Measurements from ENCODE around the gene TAOK1.

TAOK1 gene

GRCh38 chr17:29358416-29358815 is 31.7 kb upstream of the TAOK1 start:
- ChIA-PET CTCF (interaction anchor here (1.5 kb wide), 1 partner anchor 12 kb away, joined by 5 read pairs; no protein-coding TSS in a partner anchor), POLR2A (no interaction called here)
- DNase-seq (ENCODE audit: low read depth, low spot score): no peak
- H3K4me3 ChIP-seq (ENCODE audit: low read depth, low read length): no peak overlapping the region
- TF ChIP-seq CTCF (IDR thresholded peaks at IDR 0.05; ENCODE audit: insufficient read depth, low read length, missing control alignments): no peak

GRCh38 chr17:29359777-29360176 is 30.4 kb upstream of the TAOK1 start:
- POLR2A ChIA-PET: no interaction called here
- DNase-seq (ENCODE audit: low read depth, low spot score): no peak
- no peak overlapping the region for H3K4me3 ChIP-seq (ENCODE audit: low read depth, low read length)
- no peak for TF ChIP-seq CTCF (IDR thresholded peaks at IDR 0.05; ENCODE audit: insufficient read depth, low read length, missing control alignments)
- CTCF ChIA-PET: interaction anchor here (1.5 kb wide), 1 partner anchor 11 kb away, joined by 5 read pairs; no protein-coding TSS in a partner anchor

GRCh38 chr17:29363716-29364115 is 26.4 kb upstream of the TAOK1 start:
- ChIA-PET POLR2A (no interaction called here), CTCF (interaction anchor here (1.1 to 11.0 kb wide), 2 partner anchors 209 to 246 kb away, joined by 3 to 222 read pairs; partner anchors contain the start of genes ABHD15 and TP53I13)
- TF ChIP-seq CTCF (IDR thresholded peaks at IDR 0.05; ENCODE audit: insufficient read depth, low read length, missing control alignments): no peak
- no peak for DNase-seq (ENCODE audit: low read depth, low spot score)
- H3K4me3 ChIP-seq (ENCODE audit: low read depth, low read length): no peak overlapping the region

GRCh38 chr17:29364691-29365090 is 25.5 kb upstream of the TAOK1 start:
- TF ChIP-seq CTCF (IDR thresholded peaks at IDR 0.05; ENCODE audit: insufficient read depth, low read length, missing control alignments): no peak
- H3K4me3 ChIP-seq (ENCODE audit: low read depth, low read length): no peak overlapping the region
- ChIA-PET POLR2A (no interaction called here), CTCF (interaction anchor here (0.7 to 11.0 kb wide), 3 partner anchors 35 to 247 kb away, joined by 3 to 222 read pairs (median 3); partner anchors contain the start of genes ABHD15 and TP53I13)
- DNase-seq (ENCODE audit: low read depth, low spot score): no peak

- no peak overlapping the region for H3K4me3 ChIP-seq (ENCODE audit: low read depth, low read length)
- no peak for TF ChIP-seq CTCF (IDR thresholded peaks at IDR 0.05; ENCODE audit: insufficient read depth, low read length, missing control alignments)
- ChIA-PET POLR2A (no interaction called here), CTCF (interaction anchor here (4.1 to 11.0 kb wide), 5 partner anchors 12 to 224 kb away, joined by 35 to 222 read pairs (median 89); partner anchors contain the start of genes ABHD15, ANKRD13B and TP53I13)
- no peak for DNase-seq (ENCODE audit: low read depth, low spot score)
These were observed 22.0 kb upstream of the TAOK1 start for GRCh38 chr17:29368161-29368560.

GRCh38 chr17:29368926-29369325 is 21.2 kb upstream of the TAOK1 start:
- DNase-seq (ENCODE audit: low read depth, low spot score): no peak
- H3K4me3 ChIP-seq (ENCODE audit: low read depth, low read length): no peak overlapping the region
- POLR2A ChIA-PET: no interaction called here
- TF ChIP-seq CTCF (IDR thresholded peaks at IDR 0.05; ENCODE audit: insufficient read depth, low read length, missing control alignments): no peak
- CTCF ChIA-PET: interaction anchor here (1.0 to 11.0 kb wide), 44 partner anchors 7 to 411 kb away, joined by 3 to 222 read pairs (median 9); partner anchors contain the start of genes ABHD15, ANKRD13B, NUFIP2 and TP53I13
